ENCODE data around the gene C9. TPM values are rescaled to one million over a fixed set of nuclear protein-coding genes. Genes with fewer than 3 reads are reported as not detected.
"Not testable (repeated sequence)": the region's sequence is repeated elsewhere in the genome, so short reads cannot be mapped to it uniquely, and the experiment has no call there.

The C9 gene
- under 1 TPM in 1 of 2 donors, not detected in 1; 0.19 TPM for total RNA-seq
- long read RNA-seq, donor 1 = 0 reads
- long read RNA-seq, donor 2 = 0 reads

DNA sequence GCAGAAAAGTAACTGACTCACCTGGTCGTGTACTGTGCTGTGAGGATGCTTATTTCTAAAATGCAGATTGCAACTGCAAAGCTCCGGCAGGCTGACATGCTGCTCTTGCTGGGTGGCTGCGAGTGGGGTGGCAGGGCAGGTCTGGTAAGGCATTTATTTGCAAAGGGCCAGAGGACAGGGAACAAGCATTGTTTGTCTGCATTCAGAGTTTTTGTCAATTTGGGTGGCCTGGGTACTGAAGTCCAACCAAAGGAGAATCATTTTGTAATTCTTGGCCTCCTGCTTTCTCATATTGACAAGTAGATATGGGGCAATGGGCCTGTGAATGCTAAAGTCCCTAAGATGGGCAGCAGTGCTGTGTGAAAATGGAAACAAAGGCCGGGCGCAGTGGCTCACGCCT lies at the start of gene C9:
Gene C9 (minus strand): TSS at position 129 of the 400 bp plus-strand sequence. CDS start 31 bp downstream, at position 98.
- DNase-seq (ENCODE audit: low spot score) = no peak
- intact Hi-C loops (cut with DNase I) = no loop called here

DNA sequence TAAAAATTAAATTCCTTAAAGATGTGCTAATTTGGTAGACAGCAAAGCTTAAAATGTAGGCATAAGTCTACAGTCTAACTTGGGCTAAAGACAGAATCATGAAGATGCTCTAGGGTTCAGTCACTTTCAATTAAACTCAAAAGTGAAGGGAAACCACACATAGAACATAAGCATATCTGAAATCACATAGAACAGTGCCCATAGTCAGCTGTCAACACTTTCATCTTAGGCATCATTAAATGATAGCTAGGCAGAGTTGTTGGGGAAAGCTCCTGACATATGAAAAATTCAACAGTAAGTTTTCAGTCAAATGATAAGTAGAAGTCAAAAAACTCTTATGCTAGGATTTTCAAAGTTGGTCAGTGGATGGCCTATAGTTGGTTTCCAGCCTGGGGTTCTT lies 49.5 kb upstream of the C9 start:
- intact Hi-C loops (cut with DNase I) = no loop called here
- no peak for DNase-seq (ENCODE audit: low spot score)

DNA sequence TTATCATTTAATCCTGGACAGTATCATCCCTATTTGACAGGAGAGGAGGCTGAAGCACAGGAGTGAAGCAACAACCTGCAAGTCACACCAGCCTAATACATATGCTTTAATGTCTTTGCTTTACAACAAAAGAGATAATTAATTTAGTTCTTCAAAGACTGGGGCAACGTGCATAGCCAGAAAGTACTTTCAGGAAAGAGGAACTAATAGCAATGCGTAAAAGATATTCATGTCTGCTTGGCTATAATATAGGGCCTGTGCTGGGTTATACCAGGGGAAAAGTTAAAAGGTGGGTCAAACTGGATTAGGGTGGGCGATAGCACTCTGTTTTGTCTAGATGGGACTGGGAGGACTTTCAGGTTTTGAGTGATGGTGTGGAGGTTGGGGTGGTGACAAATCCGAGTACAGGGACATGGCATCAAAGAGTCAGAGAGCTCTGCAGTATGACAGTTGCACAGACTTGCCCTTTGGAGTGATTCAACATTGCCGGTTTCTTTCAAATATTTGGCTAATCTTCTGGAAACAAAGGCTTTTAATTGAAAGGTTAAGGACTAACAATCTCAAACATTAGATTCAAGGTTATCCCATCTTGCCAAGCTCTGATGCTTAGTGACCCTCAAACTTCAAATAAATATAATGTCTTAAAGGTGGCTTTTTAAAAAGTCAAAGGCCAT lies 48.6 kb upstream of the C9 start:
- no peak for DNase-seq (ENCODE audit: low spot score)
- intact Hi-C loops (cut with DNase I) = no loop called here

DNA sequence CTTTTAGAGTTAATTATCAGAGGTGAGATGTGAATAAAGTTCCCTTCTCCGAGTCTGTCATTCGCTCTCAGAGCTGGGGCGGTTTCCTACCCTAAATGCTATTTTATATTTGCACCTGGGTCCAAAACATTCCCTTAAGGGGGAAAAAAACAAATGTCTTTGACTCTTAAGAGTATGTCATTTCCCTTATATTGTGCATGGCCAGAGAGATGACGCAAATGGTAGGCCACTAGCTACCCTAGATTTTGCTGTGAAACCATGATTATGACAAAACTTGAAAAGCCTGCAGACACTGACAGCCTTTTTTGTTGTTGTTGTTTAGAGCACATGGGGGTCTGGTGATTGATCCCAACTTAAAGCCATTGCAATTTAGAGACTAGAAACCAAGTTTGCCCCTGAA lies 47.7 kb upstream of the C9 start:
- intact Hi-C loops (cut with DNase I) = no loop called here

DNA sequence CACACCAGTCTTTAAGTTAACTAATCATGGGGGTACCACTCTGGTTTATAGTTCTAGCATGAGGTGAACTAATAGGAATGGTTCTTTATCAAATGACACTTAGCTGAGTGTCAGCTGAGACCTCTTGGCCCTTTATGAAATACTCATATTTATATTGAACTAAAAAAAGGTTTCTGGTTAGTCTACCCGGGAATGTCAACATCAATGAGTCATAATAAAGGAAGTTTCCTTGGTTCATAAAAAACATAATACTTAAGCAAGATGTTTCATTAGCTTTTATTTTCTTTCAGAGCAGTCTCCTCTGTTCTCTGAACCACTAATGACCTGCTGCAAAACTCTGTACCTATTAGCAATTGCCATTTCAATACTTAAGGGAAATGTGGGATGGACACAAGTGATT lies 46.8 kb upstream of the C9 start:
- intact Hi-C loops (cut with DNase I) = no loop called here
- no peak for DNase-seq (ENCODE audit: low spot score)

More for the DNA sequence above, 47.7 kb upstream of the C9 start:
- no peak for DNase-seq (ENCODE audit: low spot score)

DNA sequence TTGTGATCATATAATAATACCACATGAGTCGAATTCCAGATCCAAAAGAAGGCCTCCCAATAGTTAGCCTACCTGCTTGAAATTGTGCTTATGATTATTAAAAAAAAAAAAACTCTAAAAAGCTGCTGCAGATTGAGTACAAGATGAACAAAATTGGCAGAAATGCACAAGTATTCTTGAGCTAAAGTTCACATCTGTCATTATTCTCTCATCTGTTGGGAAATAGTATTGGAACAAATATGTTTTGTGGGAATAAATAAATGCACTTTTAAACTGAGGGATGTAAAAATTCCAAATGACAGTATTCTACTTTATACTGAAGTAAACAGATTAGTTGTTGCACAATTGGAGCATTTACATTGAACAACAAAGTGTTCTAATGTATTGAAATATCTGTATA lies 44.7 kb upstream of the C9 start:
- intact Hi-C loops (cut with DNase I) = no loop called here
- no peak for DNase-seq (ENCODE audit: low spot score)

DNA sequence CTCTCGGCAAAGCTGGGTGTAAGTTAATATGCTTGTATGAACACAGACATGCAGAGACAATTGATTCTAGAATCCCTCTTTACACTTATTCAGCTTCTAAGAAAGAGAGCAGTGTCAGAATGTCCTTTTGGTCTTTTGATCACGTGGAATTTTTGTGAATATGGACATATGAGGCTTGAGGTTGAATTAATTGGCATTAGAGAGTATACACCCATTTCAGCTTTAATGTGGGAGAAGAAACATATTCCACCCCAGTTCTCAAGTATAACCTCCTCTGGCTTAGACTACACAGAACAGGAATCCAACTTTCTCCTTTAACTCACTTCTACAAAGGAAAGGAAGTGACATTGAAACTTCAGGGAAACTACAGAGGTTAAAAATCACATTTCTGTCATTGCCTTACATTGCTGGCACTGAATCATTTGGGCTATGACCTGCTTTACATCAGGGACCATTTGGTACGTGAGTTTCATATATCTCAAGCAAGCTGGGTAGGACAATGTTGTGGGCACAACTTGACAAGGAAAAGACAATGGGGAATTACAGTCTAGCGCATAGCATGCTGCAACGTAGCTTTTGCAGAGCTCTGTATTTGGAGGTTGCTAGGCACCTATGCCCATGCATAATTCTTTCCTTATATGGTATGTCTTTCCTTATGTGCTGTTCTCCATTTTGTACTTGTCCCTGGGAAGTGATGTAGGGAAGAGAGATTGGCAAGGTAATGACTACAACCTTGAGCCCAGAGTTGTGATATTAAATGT lies 41.0 kb upstream of the C9 start:
- intact Hi-C loops (cut with DNase I) = no loop called here
- no peak for DNase-seq (ENCODE audit: low spot score)

DNA sequence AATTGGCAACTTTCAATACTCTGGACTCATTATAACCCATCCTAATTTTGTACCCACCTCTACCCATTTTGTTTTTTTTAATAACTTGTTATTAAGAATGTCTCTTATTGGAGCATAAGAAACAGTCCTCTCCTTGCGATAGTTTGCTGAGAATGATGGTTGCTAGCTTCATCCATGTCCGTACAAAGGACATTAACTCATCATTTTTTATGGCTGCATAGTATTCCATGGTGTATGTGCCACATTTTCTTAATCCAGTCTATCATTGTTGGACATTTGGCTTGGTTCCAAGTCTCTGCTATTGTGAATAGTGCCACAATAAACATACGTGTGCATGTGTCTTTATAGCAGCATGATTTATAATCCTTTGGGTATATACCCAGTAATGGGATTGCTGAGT lies 39.5 kb upstream of the C9 start:
- intact Hi-C loops (cut with DNase I); DNase-seq (ENCODE audit: low spot score): not testable (repeated sequence)

DNA sequence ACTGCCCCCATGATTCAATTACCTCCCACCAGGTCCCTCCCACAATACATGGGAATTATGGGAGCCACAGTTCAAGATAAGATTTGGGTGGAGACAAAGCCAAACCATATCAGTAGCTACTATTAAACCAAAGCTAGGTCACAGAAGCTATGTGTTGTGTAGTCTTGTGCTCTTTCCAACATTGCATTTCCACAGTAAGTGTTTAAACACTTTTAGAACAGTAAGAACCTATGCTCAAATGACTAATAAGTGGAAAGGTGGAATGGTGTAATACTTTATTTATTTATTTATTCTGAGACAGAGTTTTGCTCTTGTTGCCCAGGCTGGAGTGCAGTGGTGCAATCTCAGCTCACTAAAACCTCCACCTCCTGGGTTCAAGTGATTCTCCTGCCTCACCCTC lies 37.8 kb upstream of the C9 start:
- intact Hi-C loops (cut with DNase I); DNase-seq (ENCODE audit: low spot score): not testable (repeated sequence)

DNA sequence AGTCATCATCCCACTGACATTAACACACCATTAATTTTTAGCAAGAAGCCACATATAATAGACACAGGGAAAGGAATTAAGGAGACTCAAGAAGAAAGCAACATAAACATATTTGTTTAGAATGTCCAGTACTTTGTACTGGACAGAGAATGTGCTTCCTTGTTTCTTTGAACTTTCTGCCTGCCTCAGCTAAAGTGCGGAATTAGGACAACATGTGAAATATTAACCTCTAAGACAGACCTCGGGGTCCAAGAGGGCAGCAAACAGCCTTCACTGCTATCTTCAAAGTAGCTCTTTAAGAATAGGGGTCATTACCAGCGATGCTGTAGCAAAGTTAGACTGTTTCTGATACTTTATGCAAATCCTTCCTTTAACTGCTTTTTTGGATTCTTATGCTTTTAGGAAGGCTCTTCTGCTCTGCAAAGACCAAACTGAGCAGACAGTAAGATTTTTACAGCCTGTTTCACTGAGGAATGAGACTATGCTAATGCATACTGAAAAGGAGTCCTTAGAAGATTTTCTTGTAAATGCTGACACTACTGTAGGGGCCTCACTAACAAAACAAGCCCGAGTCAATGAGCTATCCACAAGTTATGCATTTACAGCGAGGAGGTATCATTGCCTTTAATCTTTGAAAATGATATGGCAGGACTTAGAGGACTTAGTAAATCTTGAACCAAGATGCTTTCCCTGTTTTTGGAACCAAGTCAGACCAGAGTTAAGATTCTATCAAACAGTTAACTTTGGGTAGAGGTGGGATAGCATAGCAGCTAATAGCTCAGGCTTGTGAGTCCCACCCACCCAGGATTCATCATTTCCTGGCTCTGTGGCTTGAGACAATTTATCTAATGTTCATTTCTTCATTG lies 36.7 kb upstream of the C9 start:
- no peak for DNase-seq (ENCODE audit: low spot score)
- intact Hi-C loops (cut with DNase I) = no loop called here

DNA sequence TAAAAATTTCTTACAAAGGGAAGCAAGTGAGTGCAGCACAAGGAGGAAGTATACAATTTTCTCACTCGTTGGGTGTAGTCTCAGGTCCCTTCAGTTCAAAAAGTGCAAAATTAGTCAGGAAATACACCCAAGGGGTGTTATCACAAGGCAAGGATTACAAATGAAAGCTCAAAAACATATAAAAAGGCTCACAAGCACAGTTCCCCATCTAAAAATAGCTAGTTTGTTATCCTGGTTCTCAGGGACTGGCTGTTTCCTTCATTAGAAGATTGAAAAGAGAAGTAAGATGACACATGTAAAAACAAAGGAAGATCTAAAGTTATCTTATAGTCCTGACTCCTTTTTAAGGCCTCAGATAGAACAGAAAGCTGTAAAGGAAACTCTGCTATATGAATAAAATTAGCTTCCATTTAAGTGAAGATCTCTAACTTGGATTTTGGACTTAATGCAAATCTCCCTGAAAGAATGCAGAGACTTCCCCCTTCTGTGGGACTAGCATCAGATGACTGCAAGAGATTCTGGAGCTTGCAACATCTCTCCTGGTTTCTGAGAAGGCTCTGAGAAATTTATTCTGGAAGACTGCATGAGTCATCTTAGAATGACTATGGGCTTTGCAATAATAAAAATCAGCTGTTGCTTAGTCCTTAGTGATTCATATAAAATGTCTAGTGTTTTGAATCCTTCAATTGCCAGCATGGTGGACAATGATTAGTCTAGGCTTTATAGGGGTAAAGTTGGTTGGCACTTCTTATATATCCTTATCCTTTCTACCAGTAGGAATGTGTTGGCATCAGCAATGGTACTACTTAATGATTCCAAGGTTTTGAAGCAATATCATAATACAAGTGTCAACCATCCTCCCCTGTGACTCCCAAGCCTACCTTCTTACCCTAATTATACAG lies 35.1 kb upstream of the C9 start:
- DNase-seq (ENCODE audit: low spot score) = no peak
- intact Hi-C loops (cut with DNase I) = no loop called here

DNA sequence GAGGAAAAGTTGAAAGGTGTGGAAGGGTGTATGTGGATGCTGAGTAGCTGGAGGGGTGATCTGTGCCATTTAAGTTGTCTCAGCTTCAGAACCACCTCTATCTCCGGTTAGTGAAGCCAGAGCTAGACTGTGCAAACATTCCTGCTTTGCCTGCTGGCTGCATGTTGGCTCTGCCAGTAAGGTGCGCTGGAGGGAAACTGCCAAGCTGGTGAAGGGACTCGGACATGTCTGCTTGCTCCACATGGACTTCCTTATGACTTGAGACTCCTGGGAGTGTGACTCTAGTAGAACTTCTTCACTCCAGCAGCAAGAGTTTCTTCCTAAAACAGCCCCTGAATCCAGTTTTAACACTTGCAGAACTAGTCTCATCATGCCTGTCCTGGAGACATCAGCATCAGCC lies 32.5 kb upstream of the C9 start:
- DNase-seq (ENCODE audit: low spot score) = no peak

DNA sequence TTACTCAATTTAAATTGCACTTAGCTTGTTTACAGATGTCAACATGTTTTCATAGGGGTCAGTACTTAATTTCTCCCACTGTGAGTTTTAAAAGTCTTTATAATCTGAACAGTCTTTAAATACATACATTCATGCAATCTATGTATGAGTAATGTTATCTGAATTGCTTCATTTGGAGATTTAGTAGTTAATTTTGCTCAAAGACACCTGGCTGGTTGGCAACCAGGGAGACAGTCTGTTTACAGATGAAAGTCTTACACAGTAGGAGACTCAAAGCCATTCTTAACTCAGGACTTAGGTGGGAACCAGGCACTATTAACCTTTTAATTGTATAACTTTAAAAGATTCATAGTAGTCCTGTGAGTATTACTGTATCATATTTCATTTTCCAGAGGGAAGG lies 31.2 kb upstream of the C9 start:
- DNase-seq (ENCODE audit: low spot score) = no peak
- intact Hi-C loops (cut with DNase I) = no loop called here

More for the DNA sequence above, 32.5 kb upstream of the C9 start:
- intact Hi-C loops (cut with DNase I) = no loop called here

DNA sequence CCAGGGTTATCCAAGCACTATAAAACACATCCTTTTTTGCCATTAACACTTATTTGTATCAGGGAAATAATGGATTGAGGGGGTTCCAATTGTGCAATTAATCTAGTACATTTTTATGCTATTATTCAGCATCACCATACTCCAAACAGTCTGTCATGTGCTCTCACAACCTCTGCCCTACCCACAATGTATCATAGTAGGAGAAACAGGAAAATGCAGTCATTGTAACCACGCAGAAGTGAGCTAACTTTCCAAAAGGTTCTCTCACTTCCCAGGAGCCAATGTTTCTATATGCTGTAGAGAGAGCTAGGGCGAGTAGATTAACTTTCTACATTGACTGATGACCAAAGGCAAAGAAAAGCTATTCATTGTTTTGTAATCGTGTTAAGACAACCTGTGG lies 30.7 kb upstream of the C9 start:
- no peak for DNase-seq (ENCODE audit: low spot score)
- intact Hi-C loops (cut with DNase I) = no loop called here

DNA sequence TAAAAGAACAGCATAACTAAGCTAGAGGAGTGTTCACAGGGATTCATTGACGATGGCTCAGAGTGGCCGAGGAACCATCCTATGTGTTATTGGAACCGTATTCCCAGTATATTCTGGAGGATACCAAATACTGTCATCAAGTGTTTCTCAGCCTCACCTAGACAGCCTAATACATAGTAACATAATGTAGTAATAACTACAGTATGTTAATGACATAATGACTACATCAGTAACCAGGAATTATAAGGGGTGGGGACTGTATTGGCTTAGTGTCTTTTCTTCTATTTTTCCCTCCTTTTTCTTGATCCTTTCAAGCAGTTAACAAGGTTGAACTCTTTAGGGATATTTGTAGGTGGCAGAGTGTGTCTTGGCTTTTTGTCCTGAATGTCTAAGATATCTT lies 26.6 kb upstream of the C9 start:
- no peak for DNase-seq (ENCODE audit: low spot score)
- intact Hi-C loops (cut with DNase I) = no loop called here

DNA sequence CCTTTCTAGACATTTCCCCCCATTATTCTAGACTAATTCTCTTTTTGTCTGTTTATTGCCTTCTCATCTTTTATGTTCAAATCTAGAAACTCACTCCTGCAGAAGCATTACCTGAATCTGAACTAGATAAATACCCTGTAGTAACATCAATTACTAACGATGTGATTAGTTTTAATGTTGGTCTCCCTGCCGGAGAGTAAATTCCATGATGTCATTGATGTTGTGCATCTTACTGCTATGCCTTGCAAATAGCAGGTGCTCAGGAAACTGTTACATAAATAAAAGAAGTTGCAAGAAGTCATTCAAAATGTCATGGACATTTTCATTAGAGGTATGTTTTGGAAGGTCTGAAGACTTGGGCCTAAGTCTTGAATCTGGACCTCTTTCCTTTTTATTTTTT lies 23.0 kb upstream of the C9 start:
- intact Hi-C loops (cut with DNase I) = no loop called here
- DNase-seq (ENCODE audit: low spot score) = no peak

DNA sequence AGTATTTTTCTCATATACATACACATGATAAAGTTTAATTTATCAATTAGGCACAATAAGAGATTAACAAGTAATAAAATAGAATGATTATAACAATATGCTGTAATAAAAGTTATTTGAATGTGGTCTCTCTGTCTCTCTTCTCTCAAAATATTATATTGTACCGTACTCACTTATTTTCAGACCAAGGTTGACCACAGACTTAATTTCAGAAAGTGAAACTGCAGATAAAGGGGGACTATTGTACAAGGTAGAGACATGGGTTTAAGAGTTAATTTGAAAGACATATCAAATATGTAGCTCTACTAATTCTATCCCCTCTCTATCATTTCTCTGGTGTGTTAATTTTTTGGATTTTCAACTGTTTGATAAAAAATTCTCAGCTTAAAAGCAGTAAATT lies 20.0 kb upstream of the C9 start:
- intact Hi-C loops (cut with DNase I) = no loop called here
- DNase-seq (ENCODE audit: low spot score) = no peak

DNA sequence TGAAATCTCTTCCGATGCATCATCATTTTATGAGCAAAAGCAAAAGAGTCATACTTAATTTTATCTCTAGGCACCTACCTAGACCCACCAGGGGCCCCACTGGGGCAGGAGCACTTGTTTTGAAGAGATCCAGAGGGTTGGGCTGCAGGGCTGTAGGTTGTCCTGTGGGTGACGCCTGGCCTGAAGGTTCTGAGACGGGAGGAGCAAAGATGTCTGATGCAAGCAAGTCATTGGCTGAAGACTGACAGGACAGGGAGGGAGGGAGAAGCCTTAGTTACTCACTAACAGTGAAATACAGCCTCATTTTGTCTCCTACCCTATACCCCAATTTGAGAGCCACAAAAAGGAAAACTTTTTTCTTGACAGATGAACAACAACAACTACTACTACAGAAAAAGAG lies 17.1 kb upstream of the C9 start:
- no peak for DNase-seq (ENCODE audit: low spot score)
- intact Hi-C loops (cut with DNase I) = no loop called here

DNA sequence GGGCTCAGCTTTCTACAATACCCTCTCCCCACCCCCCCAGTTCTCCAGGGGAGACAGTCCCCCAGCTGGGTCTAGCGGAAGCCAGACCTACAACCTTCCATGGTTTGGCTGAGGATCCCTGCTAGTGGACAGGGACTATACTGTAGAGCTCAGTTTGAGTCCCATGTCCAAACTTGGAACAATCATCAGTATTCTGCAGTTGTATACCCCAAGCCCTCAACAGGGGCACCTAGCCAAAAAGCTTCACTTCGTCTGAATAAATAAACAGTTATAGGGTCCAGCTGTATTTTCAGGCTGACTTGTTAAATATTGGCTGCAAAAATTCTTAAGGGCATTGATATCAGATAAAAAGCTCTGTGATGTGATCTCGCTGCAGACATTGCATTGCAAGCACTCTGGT lies 15.4 kb upstream of the C9 start:
- DNase-seq (ENCODE audit: low spot score) = no peak
- intact Hi-C loops (cut with DNase I) = loop anchor here in 1 of 2 donors (5.0 kb wide), 1 partner anchor 188 kb away; no protein-coding TSS in a partner anchor
